Glomerular visceral epithelial cell (primary cell): ENCODE data around the gene LMLN.
"Not testable (repeated sequence)": the region's sequence is repeated elsewhere in the genome, so short reads cannot be mapped to it uniquely, and the experiment has no call there.

ENCODE experiments used
- DNase-seq: peaks from one replicate; pipeline ENCODE4 v3.0.0-alpha.2; 2016; ENCODE audit errors: extremely low spot score

The LMLN gene

GRCh38 chr3:197959891-197960693 lies at the start of gene LMLN:
Gene LMLN (plus strand): TSS chr3:197960217. CDS start chr3:197960246, 29 bp downstream.
- DNase-seq = peak; percentile 95

GRCh38 chr3:197912741-197913476 lies 47.1 kb upstream of the LMLN start:
- no peak for DNase-seq

GRCh38 chr3:197913641-197914380 lies 46.2 kb upstream of the LMLN start:
- DNase-seq = no peak

- not testable (repeated sequence) for DNase-seq
Measured at GRCh38 chr3:197921429-197922275, 38.4 kb upstream of the LMLN start.

- no peak for DNase-seq
Measured at GRCh38 chr3:197926418-197926817, 33.6 kb upstream of the LMLN start.

- DNase-seq = not testable (repeated sequence)
Measured at GRCh38 chr3:197927578-197927977, 32.4 kb upstream of the LMLN start.

GRCh38 chr3:197936819-197937384 lies 23.1 kb upstream of the LMLN start:
- DNase-seq = no peak

- no peak for DNase-seq
Measured at GRCh38 chr3:197940745-197941384, 19.2 kb upstream of the LMLN start.

- peak; percentile 46 for DNase-seq
Measured at GRCh38 chr3:197942956-197943556, 17.0 kb upstream of the LMLN start.

- DNase-seq = no peak
Measured at GRCh38 chr3:197949191-197949777, 10.7 kb upstream of the LMLN start.

GRCh38 chr3:197949778-197950676 lies 10.0 kb upstream of the LMLN start, which contains the start of gene RPL35A:
Gene RPL35A (plus strand): TSS chr3:197950190. CDS start chr3:197950968, 778 bp downstream.
- peak; percentile 94 for DNase-seq

GRCh38 chr3:197950677-197951061 lies 9.3 kb upstream of the LMLN start:
- DNase-seq = no peak

- no peak for DNase-seq
Measured at GRCh38 chr3:197951392-197951990, 8.5 kb upstream of the LMLN start.

GRCh38 chr3:197952440-197952839 lies 7.6 kb upstream of the LMLN start:
- DNase-seq = no peak

- no peak for DNase-seq
Measured at GRCh38 chr3:197953325-197953724, 6.7 kb upstream of the LMLN start.

GRCh38 chr3:197953881-197954280 lies 6.1 kb upstream of the LMLN start:
- DNase-seq = no peak

GRCh38 chr3:197955892-197956477 lies 4.0 kb upstream of the LMLN start:
- DNase-seq = no peak

GRCh38 chr3:197956626-197956988 lies 3.4 kb upstream of the LMLN start:
- DNase-seq = no peak
